ENCODE measurements around the gene NCK1.

- no peak for TF ChIP-seq SP1 (IDR thresholded peaks at IDR 0.05)
- TF ChIP-seq SUZ12 (IDR thresholded peaks at IDR 0.05), result no peak
- TF ChIP-seq ELF4 (IDR thresholded peaks at IDR 0.05), result no peak
- TF ChIP-seq ARNT (IDR thresholded peaks at IDR 0.05), result no peak
- TF ChIP-seq FOXA1 (IDR thresholded peaks at IDR 0.05), result no peak
- TF ChIP-seq NFRKB (IDR thresholded peaks at IDR 0.05), result no peak
- TF ChIP-seq FOXM1 (IDR thresholded peaks at IDR 0.05; ENCODE audit: borderline replicate concordance), result no peak
Measured at GRCh38 chr3:136943436-136943835, 81.4 kb downstream of the NCK1 start.

Measured in HEK293T (cell line).